GM23338 (cell line): ENCODE measurements around the gene ELAC2. TPM values are rescaled to one million over a fixed set of nuclear protein-coding genes. Genes with fewer than 3 reads are reported as not detected.

Experiments used
- ATAC-seq: fragments of 200-7000 bp; cut with Tn5 transposase; 3 replicates; pipeline ENCODE4 v1.9.1; 2020
- DNase-seq: peaks from one replicate; pipeline ENCODE4 v3.0.0-alpha.2; 2015; ENCODE audit warnings: low spot score
- H2AFZ ChIP-seq: fragments of 200-600 bp; sonication (generic); 2 replicates; pipeline ENCODE4 v1.8.0; 2016; ENCODE audit warnings: antibody characterized with exemption, mild to moderate bottlenecking, moderate library complexity
- H3F3A ChIP-seq: fragments of 200-600 bp; sonication (generic); replicated peaks from 2 replicates; pipeline ENCODE4 v1.8.0; 2017; ENCODE audit warnings: antibody characterized with exemption, mixed run types, low read depth
- H3K27ac ChIP-seq: fragments of 200-600 bp; sonication (generic); 2 replicates; pipeline ENCODE4 v1.6.1; 2016; ENCODE audit warnings: low read depth
- H3K27me3 ChIP-seq: fragments of 200-600 bp; sonication (generic); 2 replicates; pipeline ENCODE4 v1.8.0; 2016; ENCODE audit warnings: mild to moderate bottlenecking, mixed run types, moderate library complexity; ENCODE audit not compliant: insufficient read depth
- H3K36me3 ChIP-seq: fragments of 200-600 bp; sonication (generic); 2 replicates; pipeline ENCODE4 v1.8.0; 2016; ENCODE audit warnings: mild to moderate bottlenecking; ENCODE audit not compliant: insufficient read depth
- H3K4me1 ChIP-seq: fragments of 200-600 bp; sonication (generic); 2 replicates; pipeline ENCODE4 v1.8.0; 2016; ENCODE audit warnings: mild to moderate bottlenecking, moderate library complexity; ENCODE audit not compliant: insufficient read depth
- H3K4me2 ChIP-seq: fragments of 200-600 bp; sonication (generic); 2 replicates; pipeline ENCODE4 v1.7.1; 2017; ENCODE audit warnings: mixed run types
- H3K4me3 ChIP-seq: fragments of 200-600 bp; sonication (generic); 2 replicates; pipeline ENCODE4 v1.6.1; 2016; ENCODE audit warnings: mixed run types
- H3K79me2 ChIP-seq: fragments of 200-600 bp; sonication (generic); replicated peaks from 2 replicates; pipeline ENCODE4 v1.8.0; 2017; ENCODE audit warnings: mild to moderate bottlenecking; ENCODE audit not compliant: insufficient read depth
- H3K9me2 ChIP-seq: fragments of 200-600 bp; sonication (generic); 2 replicates; pipeline ENCODE4 v1.8.0; 2017; ENCODE audit not compliant: insufficient read depth
- H4K20me1 ChIP-seq: fragments of 200-600 bp; sonication (generic); replicated peaks from 2 replicates; pipeline ENCODE4 v1.8.0; 2017; ENCODE audit warnings: mild to moderate bottlenecking; ENCODE audit not compliant: insufficient read depth
- H3K27ac Mint-ChIP-seq: 2 replicates; pipeline ENCODE4 v1.8.0; 2020; ENCODE audit warnings: inconsistent platforms, mild to moderate bottlenecking, moderate library complexity, mixed read lengths
- H3K27me3 Mint-ChIP-seq: 3 replicates; pipeline ENCODE4 v1.8.0; 2022; ENCODE audit warnings: low read depth, mild to moderate bottlenecking, moderate library complexity, mixed read lengths, inconsistent platforms; ENCODE audit not compliant: insufficient read depth, poor library complexity
- H3K36me3 Mint-ChIP-seq: 3 replicates; pipeline ENCODE4 v1.8.0; 2021; ENCODE audit warnings: low read depth, mild to moderate bottlenecking, inconsistent platforms, moderate library complexity, mixed read lengths
- H3K4me1 Mint-ChIP-seq: 3 replicates; pipeline ENCODE4 v1.8.0; 2020; ENCODE audit warnings: mild to moderate bottlenecking, inconsistent platforms, mixed read lengths
- H3K4me3 Mint-ChIP-seq: 3 replicates; pipeline ENCODE4 v1.8.0; 2021; ENCODE audit warnings: moderate library complexity, mild to moderate bottlenecking, inconsistent platforms, mixed read lengths
- H3K9me3 Mint-ChIP-seq: 3 replicates; pipeline ENCODE4 v1.8.0; 2020; ENCODE audit warnings: moderate library complexity, mild to moderate bottlenecking, inconsistent platforms, mixed read lengths
- CREB1 ChIP-seq: fragments of 250-450 bp; sonication (Bioruptor Pico); IDR thresholded peaks from 2 replicates; pipeline ENCODE4 v1.5.0; 2020; ENCODE audit warnings: low read depth, mild to moderate bottlenecking, moderate library complexity
- CTCF ChIP-seq, 2 experiments: fragments of 200-600 bp in 1 of 2; sonication (generic) in 1 of 2; conservative IDR thresholded peaks; 2 replicates each; pipeline versions ENCODE4 v1.5.1 to v1.6.1; 2016 to 2017; ENCODE audit warnings: antibody characterized with exemption in 2 of 2, low read depth in 2 of 2, mild to moderate bottlenecking in 2 of 2, moderate library complexity in 1 of 2
- ETS1 ChIP-seq: IDR thresholded peaks from 2 replicates; pipeline ENCODE4 v1.6.1; 2016; ENCODE audit warnings: antibody characterized with exemption
- EZH2 ChIP-seq: fragments of 200-600 bp; sonication (generic); IDR thresholded peaks from one replicate; pipeline ENCODE4 v1.8.0; 2017; ENCODE audit warnings: antibody characterized with exemption, mild to moderate bottlenecking, low read depth; ENCODE audit not compliant: unreplicated experiment
- EZH2phosphoT487 ChIP-seq: fragments of 200-600 bp; sonication (generic); IDR thresholded peaks from one replicate; pipeline ENCODE4 v1.8.1; 2018; ENCODE audit warnings: antibody characterized with exemption; ENCODE audit not compliant: unreplicated experiment
- JUNB ChIP-seq: IDR thresholded peaks from one replicate; pipeline ENCODE4 v1.6.1; 2016; ENCODE audit warnings: antibody characterized with exemption; ENCODE audit not compliant: unreplicated experiment
- NANOG ChIP-seq: IDR thresholded peaks from 2 replicates; pipeline ENCODE4 v1.6.1; 2016; ENCODE audit warnings: antibody characterized with exemption, borderline replicate concordance
- POLR2AphosphoS5 ChIP-seq: IDR thresholded peaks from 2 replicates; pipeline ENCODE4 v1.6.1; 2016; ENCODE audit warnings: antibody characterized with exemption, low read depth
- REST ChIP-seq: IDR thresholded peaks from one replicate; pipeline ENCODE4 v1.6.1; 2018; ENCODE audit warnings: antibody characterized with exemption; ENCODE audit not compliant: unreplicated experiment
- STAT1 ChIP-seq: IDR thresholded peaks from one replicate; pipeline ENCODE4 v1.6.1; 2016; ENCODE audit warnings: antibody characterized with exemption; ENCODE audit not compliant: unreplicated experiment
- ZNF114 ChIP-seq: fragments of 250-450 bp; sonication (Bioruptor Pico); IDR thresholded peaks from 2 replicates; pipeline ENCODE4 v1.5.0; 2020; ENCODE audit warnings: mild to moderate bottlenecking, moderate library complexity
- ZNF331 ChIP-seq: fragments of 250-450 bp; sonication (Bioruptor Pico); IDR thresholded peaks from 2 replicates; pipeline ENCODE4 v1.5.0; 2020; ENCODE audit warnings: low read depth, mild to moderate bottlenecking, moderate library complexity
- ZNF462 ChIP-seq: fragments of 250-450 bp; sonication (Bioruptor Pico); IDR thresholded peaks from 2 replicates; pipeline ENCODE4 v1.5.0; 2020; ENCODE audit warnings: mild to moderate bottlenecking, moderate library complexity
- polyA plus RNA-seq: library from polyadenylated mRNA; unstranded; fragments of >200 nt; fragmentation: Nextera tagmentation; extraction: Ambion mirVana; gene quantifications from 2 replicates; pipeline ENCODE4 v1.2.1, GENCODE V29; 2016
- total RNA-seq: library from RNA; depleted of rRNA; stranded (reverse); fragments of >200 nt; shearing (Covaris generic); gene quantifications from 2 replicates; pipeline ENCODE4 v1.2.3, GENCODE V29; 2014

The ELAC2 gene
- total and polyA plus RNA-seq, 2 experiments from 2014 or later = 49.9 to 203 TPM

- no peaks in the 10 kb centered on the region for H3K4me1 ChIP-seq
- peaks cover 5% of the 10 kb centered on the region; the same call in 1 of the 2 replicates for H3K79me2 ChIP-seq
- no peaks in the 10 kb centered on the region for H3F3A ChIP-seq
- no peak overlapping the region for H3K4me2 ChIP-seq
- Mint-ChIP-seq H3K27me3 (peaks cover 5% of the 10 kb centered on the region), H3K4me3 (no peak overlapping the region), H3K9me3 (no peaks in the 10 kb centered on the region; the same call in 2 of the 3 replicates), H3K27ac (no peak overlapping the region), H3K36me3 (peaks cover 90% of the 10 kb centered on the region), H3K4me1 (no peaks in the 10 kb centered on the region)
- TF ChIP-seq ZNF331 (CRISPR knock-in tag) = no peak
- no peak for TF ChIP-seq REST
- TF ChIP-seq JUNB = no peak
- no peak for TF ChIP-seq ZNF462 (CRISPR knock-in tag)
- TF ChIP-seq NANOG = no peak
- TF ChIP-seq CREB1 (CRISPR knock-in tag) = no peak
- no peak for TF ChIP-seq EZH2phosphoT487
- TF ChIP-seq EZH2 = no peak
- TF ChIP-seq CTCF (conservative IDR thresholded peaks at IDR 0.05; ENCODE audit: low read depth in 2 of 2) = no peak
- no peak for TF ChIP-seq ZNF114 (CRISPR knock-in tag)
- TF ChIP-seq STAT1 = no peak
- no peak for TF ChIP-seq POLR2AphosphoS5
- no peak for TF ChIP-seq ETS1
- no peaks in the 10 kb centered on the region for H3K9me2 ChIP-seq
- no peak overlapping the region for H3K4me3 ChIP-seq
- peaks cover 80% of the 10 kb centered on the region for H3K36me3 ChIP-seq
- H4K20me1 ChIP-seq = peaks cover 20% of the 10 kb centered on the region
- no peak for ATAC-seq
- no peak for DNase-seq
- H2AFZ ChIP-seq = no peak overlapping the region
- no peak overlapping the region for H3K27ac ChIP-seq
- no peaks in the 10 kb centered on the region for H3K27me3 ChIP-seq
Observed at GRCh38 chr17:12996941-12997340, 20.9 kb downstream of the ELAC2 start.
